ENCODE data around the gene TESPA1. TPM values are rescaled to one million over a fixed set of nuclear protein-coding genes. Genes with fewer than 3 reads are reported as not detected.

The TESPA1 gene
- total RNA-seq, 1 donor from 2014 or later = not detected

DNA sequence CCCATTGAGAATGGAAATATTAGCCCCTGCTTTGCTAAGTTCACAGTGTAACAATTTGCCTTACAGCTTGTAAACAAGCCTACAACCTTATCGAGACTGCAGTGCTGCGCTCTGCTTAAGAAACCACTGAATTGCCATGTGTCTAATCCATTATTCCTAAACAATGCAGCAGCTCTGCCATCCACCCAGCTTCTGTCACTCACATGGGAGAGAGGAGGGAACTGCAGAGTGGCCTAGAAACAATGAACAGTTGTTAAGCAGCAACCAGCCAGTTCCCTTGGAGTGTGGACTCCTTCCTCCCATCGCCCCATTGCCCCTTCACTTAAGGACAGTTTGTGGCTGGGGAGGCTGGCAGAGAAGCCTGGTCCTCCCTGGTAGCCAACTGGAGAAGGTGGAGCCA lies 42.9 kb downstream of the TESPA1 start:
- no peaks in the 10 kb centered on the region for H3K27me3 Mint-ChIP-seq (ENCODE audit: low read depth)
- TF ChIP-seq CTCF (conservative IDR thresholded peaks at IDR 0.05) = no peak
- H3K27ac Mint-ChIP-seq (ENCODE audit: unreplicated experiment) = peak overlapping the region; percentile 30
- peaks cover 12% of the 10 kb centered on the region for H3K4me1 Mint-ChIP-seq
- no peak overlapping the region for H3K4me3 Mint-ChIP-seq
- peaks cover 3% of the 10 kb centered on the region for H3K9me3 Mint-ChIP-seq
- DNase-seq (ENCODE audit: low read depth, low spot score) = peak; percentile 20
- H3K36me3 Mint-ChIP-seq (ENCODE audit: low read depth) = no peaks in the 10 kb centered on the region

GRCh38 chr12:54940727-54941315 lies 43.7 kb downstream of the TESPA1 start:
- H3K36me3 Mint-ChIP-seq (ENCODE audit: low read depth) = no peaks in the 10 kb centered on the region
- TF ChIP-seq CTCF (conservative IDR thresholded peaks at IDR 0.05) = no peak
- no peak for DNase-seq (ENCODE audit: low read depth, low spot score)
- no peak overlapping the region for H3K4me3 Mint-ChIP-seq
- peaks cover 3% of the 10 kb centered on the region for H3K9me3 Mint-ChIP-seq
- H3K4me1 Mint-ChIP-seq = peaks cover 12% of the 10 kb centered on the region
- H3K27ac Mint-ChIP-seq (ENCODE audit: unreplicated experiment) = no peak overlapping the region
- H3K27me3 Mint-ChIP-seq (ENCODE audit: low read depth) = no peaks in the 10 kb centered on the region

GRCh38 chr12:54937929-54938328 lies 46.6 kb downstream of the TESPA1 start:
- no peak for DNase-seq (ENCODE audit: low read depth, low spot score)
- no peak for TF ChIP-seq CTCF (conservative IDR thresholded peaks at IDR 0.05)
- Mint-ChIP-seq H3K27me3 (ENCODE audit: low read depth) (no peaks in the 10 kb centered on the region), H3K4me1 (peaks cover 12% of the 10 kb centered on the region), H3K27ac (ENCODE audit: unreplicated experiment) (no peak overlapping the region), H3K36me3 (ENCODE audit: low read depth) (no peaks in the 10 kb centered on the region), H3K4me3 (no peak overlapping the region), H3K9me3 (peaks cover 6% of the 10 kb centered on the region)

- peaks cover 12% of the 10 kb centered on the region for H3K4me1 Mint-ChIP-seq
Measured at GRCh38 chr12:54937376-54937775, 47.2 kb downstream of the TESPA1 start.

GRCh38 chr12:54936736-54937135 lies 47.8 kb downstream of the TESPA1 start:
- H3K4me1 Mint-ChIP-seq = peaks cover 10% of the 10 kb centered on the region

More at GRCh38 chr12:54937376-54937775, 47.2 kb downstream of the TESPA1 start:
- Mint-ChIP-seq H3K27ac (ENCODE audit: unreplicated experiment) (no peak overlapping the region), H3K9me3 (peaks cover 6% of the 10 kb centered on the region), H3K27me3 (ENCODE audit: low read depth) (no peaks in the 10 kb centered on the region), H3K36me3 (ENCODE audit: low read depth) (no peaks in the 10 kb centered on the region), H3K4me3 (no peak overlapping the region)
- DNase-seq (ENCODE audit: low read depth, low spot score) = no peak
- no peak for TF ChIP-seq CTCF (conservative IDR thresholded peaks at IDR 0.05)

More at GRCh38 chr12:54936736-54937135, 47.8 kb downstream of the TESPA1 start:
- Mint-ChIP-seq H3K36me3 (ENCODE audit: low read depth) (peaks cover 3% of the 10 kb centered on the region), H3K4me3 (no peak overlapping the region), H3K27ac (ENCODE audit: unreplicated experiment) (no peak overlapping the region), H3K9me3 (peaks cover 9% of the 10 kb centered on the region), H3K27me3 (ENCODE audit: low read depth) (no peaks in the 10 kb centered on the region)
- no peak for TF ChIP-seq CTCF (conservative IDR thresholded peaks at IDR 0.05)
- DNase-seq (ENCODE audit: low read depth, low spot score) = no peak

Measured in neural crest cell (in vitro differentiated cells).